HEK293 (cell line): ENCODE measurements around the gene SYNGAP1.

Experiments
- CTCF ChIP-seq: fragments of 450-650 bp; formaldehyde crosslinking; IDR thresholded peaks from 2 replicates; pipeline ENCODE4 v1.5.1; 2016; ENCODE audit warnings: missing biosample characterization, missing genetic modification characterization
- FEZF1 ChIP-seq: fragments of 450-650 bp; formaldehyde crosslinking; IDR thresholded peaks from 2 replicates; pipeline ENCODE4 v1.5.1; 2016; ENCODE audit warnings: missing biosample characterization, missing genetic modification characterization
- KLF1 ChIP-seq: fragments of 450-650 bp; formaldehyde crosslinking; IDR thresholded peaks from 2 replicates; pipeline ENCODE4 v1.5.1; 2016; ENCODE audit warnings: missing biosample characterization, missing genetic modification characterization
- MZF1 ChIP-seq: fragments of 450-650 bp; formaldehyde crosslinking; IDR thresholded peaks from 2 replicates; pipeline ENCODE4 v1.5.1; 2017; ENCODE audit warnings: missing biosample characterization, missing genetic modification characterization, borderline replicate concordance
- SALL2 ChIP-seq: fragments of 450-650 bp; formaldehyde crosslinking; IDR thresholded peaks from 2 replicates; pipeline ENCODE4 v1.5.0; 2017; ENCODE audit warnings: missing biosample characterization, mild to moderate bottlenecking, missing genetic modification characterization, borderline replicate concordance
- YY1 ChIP-seq: fragments of 450-650 bp; formaldehyde crosslinking; IDR thresholded peaks from 2 replicates; pipeline ENCODE4 v1.5.1; 2018; ENCODE audit warnings: missing biosample characterization, missing genetic modification characterization
- ZBTB17 ChIP-seq: fragments of 450-650 bp; formaldehyde crosslinking; IDR thresholded peaks from 2 replicates; pipeline ENCODE4 v1.5.1; 2016; ENCODE audit warnings: missing biosample characterization, missing genetic modification characterization
- ZFHX2 ChIP-seq: fragments of 450-650 bp; formaldehyde crosslinking; conservative IDR thresholded peaks from 2 replicates; pipeline ENCODE4 v1.5.1; 2016; ENCODE audit warnings: missing biosample characterization, missing genetic modification characterization
- ZNF513 ChIP-seq: fragments of 450-650 bp; IDR thresholded peaks from 2 replicates; pipeline ENCODE4 v1.5.1; 2018; ENCODE audit warnings: missing biosample characterization, missing genetic modification characterization
- ZNF530 ChIP-seq: fragments of 450-650 bp; formaldehyde crosslinking; IDR thresholded peaks from 2 replicates; pipeline ENCODE4 v1.5.1; 2016; ENCODE audit warnings: low read depth, missing biosample characterization, missing genetic modification characterization

- 0 out of 2 replicates have a peak, but pooled peaks have one; percentile 18 for TF ChIP-seq MZF1
- TF ChIP-seq ZBTB17: peak; percentile 83
- no peak for TF ChIP-seq YY1 (tag by site-specific recombination)
- TF ChIP-seq KLF1 (tag by site-specific recombination): no peak; the same call in none of the 2 replicates
- peak; percentile 24; the same call in 1 of the 2 replicates for TF ChIP-seq CTCF
- TF ChIP-seq ZFHX2 (tag by site-specific recombination): peak; percentile 79
- no peak for TF ChIP-seq ZNF513 (tag by site-specific recombination)
- no peak for TF ChIP-seq FEZF1 (tag by site-specific recombination)
- no peak for TF ChIP-seq SALL2 (tag by site-specific recombination)
- TF ChIP-seq ZNF530 (tag by site-specific recombination): no peak
Measured at GRCh38 chr6:33454009-33454946, 34.4 kb downstream of the SYNGAP1 start, which contains the start of gene ZBTB9.
